GM19328 (cell line): ENCODE measurements around the gene MB.
"Not testable (repeated sequence)": the region's sequence is repeated elsewhere in the genome, so short reads cannot be mapped to it uniquely, and the experiment has no call there.

Experiments
- ATAC-seq: cut with Tn5 transposase; IDR thresholded peaks from one replicate; pipeline ENCODE4 v1.9.1; 2021; ENCODE audit warnings: mild to moderate bottlenecking, moderate library complexity; ENCODE audit not compliant: unreplicated experiment

Gene MB

DNA sequence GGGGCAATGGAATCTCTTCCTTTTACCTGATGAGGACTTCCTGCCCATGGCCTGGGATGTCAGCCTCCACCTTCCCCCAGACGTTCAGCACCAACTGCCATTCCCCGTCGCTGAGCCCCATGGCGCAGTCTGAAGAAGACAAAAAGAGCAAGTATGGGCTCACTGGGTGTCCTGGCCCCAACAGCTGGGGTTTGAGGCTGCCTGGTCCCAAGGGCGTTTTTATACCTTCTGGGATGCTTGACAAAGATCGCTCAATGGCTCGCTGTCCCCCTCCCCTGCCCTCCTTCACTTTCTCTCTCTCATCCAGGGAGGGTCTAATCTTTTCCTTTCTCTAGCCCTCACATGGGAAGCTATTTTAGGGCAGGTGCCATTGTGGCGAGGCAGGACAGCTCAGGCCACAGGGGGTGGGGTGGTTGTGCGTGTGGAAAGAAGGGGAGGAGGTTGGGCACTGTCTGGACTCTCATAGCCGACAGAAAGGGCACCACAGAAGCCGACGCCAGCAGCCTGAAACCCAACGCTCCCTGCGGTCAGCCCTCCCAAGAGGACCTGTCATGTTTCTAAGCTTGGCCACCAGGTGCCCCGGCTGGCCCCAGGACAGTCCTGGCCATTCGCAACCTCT is at the start of gene MB:
Gene MB, minus strand, starts transcription at position 193 of the 619 bp plus-strand sequence. Its CDS starts 72 bp downstream, at position 121.
- no peak for ATAC-seq

DNA sequence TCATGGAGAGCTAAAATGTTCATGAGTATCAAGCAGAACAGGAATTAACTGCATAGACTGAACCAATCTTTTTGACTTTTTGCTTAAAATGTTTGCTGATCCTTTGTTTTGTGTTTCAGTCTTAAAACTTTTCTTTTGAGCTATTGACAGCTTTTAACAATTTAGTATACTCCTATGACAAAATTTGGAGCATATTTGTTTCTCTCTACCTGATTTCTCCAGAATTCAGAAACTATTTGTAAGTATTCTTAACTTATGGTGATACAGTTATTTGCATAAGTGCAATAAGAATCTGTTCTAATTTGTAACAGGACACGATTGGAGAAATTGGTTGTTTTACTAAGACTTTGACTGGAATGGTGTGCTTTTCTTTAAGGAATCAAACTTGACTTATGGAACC is 49.6 kb upstream of the MB start:
- not testable (repeated sequence) for ATAC-seq

DNA sequence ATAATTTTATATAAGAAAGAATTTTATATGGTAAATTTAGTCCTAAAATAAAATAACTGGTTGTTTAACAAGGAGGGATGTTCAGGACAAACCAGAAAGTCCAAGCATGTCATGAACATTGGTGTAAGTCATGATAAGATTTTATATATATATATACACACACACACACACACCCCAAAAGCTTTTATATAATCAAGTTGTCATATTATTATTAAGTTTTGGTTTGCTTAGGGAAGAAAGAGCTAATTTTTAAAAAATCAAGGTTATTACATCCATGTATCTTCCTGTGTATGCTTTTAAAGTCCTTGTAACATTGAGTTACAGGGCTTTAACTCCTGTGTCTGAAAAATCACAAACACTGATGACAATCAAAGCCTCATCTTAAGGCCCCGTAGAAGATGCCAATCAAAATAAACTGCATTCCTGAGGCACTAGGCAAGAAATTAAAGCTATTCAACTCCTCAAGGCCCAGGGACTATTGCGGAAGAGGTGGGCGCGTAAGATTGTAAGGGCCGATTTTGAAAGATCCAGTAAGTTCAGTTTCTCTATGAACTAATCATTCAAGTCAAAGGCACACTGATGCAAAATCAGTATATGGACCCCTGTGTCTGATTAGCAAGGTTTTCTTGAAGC is 47.9 kb upstream of the MB start:
- no peak for ATAC-seq

DNA sequence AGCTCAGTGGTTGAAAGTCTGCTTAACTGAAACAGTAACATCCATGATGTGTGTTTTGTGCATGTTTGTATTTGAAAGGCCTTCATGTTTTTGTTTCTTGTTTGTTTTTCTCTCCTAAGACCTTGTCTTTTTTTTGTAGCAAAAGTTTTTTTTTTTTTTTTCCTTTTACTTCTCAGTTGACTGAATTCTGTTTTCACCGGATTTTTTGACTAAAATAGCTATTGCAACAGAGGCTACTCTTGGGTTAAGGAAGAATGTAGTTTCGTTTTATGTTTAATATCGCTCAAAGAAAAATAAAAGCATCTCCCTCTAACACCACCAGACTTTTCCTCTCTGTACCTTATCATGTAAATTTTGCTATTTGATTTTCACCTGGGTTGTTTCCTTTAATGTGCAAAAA is 46.2 kb upstream of the MB start:
- ATAC-seq, result no peak

DNA sequence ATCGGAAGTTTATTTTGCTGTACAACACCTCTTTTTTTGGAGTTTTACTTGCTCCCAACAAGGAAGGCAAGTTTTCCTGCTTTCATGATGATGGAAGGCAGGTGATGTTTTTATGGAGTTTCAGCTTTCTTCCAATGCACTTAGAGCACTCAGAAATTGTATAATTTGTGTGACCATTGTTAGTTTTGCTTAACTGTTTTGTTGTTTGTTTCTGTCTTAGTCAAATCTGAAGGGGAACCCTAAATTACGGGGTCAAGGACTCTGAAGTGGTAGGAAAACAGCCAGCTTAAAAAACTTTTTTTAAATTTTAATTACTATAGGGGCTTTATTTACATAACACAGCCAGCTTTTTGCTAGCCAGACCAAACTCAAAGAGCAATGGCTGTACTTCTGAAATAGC is 45.8 kb upstream of the MB start:
- ATAC-seq, result no peak

DNA sequence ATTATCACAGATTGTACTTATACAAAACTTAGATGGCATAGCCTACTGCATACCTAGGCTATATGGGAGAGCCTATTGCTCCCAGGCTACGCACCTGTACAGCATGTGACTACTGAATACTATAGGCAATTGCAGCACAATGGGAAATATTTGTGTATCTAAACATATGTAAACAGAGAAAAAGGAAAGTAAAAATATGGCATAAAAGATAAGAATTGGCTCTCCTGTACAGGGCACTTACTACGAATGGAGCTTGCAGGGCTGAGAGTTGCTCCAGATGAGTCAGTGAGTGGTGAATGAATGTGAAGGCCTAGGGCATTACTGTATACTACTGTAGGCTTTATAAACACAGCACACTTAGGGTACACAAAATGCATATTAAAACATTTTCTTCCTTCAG is 44.3 kb upstream of the MB start:
- no peak for ATAC-seq

DNA sequence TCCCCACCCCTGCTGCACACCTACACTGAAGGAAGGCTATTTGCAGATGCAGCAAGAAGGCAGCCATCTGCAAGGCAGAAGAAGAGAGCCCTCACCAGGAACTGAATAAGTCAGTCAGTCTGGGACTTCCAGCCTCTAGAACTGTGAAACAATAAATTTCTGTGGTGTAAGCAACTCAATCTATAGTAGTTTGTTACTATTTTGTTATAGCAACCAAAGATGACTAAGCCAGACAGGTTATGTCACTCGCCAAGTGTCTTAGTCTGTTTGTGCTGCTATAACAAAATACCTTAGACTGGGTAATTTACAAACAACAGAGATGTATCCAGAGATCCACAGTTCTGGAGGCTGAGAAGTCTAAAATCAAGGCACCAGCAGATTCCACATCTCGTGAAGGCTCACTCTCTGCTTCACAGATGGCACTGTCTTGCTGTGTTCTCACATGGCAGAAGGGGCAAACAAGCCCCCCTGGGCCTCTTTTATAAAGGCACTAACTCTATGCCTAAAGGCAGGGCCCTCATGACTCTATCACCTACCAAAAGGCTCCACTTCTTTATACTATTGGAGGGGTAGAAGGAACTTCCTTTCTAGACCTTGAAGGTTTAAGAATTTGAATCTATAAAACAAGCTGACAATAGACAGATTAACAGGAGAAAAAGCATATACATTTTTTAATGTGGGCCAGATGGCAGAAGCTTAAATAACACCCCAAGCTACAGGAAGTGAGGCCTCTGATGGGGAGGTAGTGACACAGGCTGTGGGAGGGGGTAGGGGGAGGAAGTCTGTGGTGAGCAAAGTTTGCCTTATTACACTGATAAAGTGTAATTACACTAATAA is 43.4 kb upstream of the MB start:
- ATAC-seq, result no peak

DNA sequence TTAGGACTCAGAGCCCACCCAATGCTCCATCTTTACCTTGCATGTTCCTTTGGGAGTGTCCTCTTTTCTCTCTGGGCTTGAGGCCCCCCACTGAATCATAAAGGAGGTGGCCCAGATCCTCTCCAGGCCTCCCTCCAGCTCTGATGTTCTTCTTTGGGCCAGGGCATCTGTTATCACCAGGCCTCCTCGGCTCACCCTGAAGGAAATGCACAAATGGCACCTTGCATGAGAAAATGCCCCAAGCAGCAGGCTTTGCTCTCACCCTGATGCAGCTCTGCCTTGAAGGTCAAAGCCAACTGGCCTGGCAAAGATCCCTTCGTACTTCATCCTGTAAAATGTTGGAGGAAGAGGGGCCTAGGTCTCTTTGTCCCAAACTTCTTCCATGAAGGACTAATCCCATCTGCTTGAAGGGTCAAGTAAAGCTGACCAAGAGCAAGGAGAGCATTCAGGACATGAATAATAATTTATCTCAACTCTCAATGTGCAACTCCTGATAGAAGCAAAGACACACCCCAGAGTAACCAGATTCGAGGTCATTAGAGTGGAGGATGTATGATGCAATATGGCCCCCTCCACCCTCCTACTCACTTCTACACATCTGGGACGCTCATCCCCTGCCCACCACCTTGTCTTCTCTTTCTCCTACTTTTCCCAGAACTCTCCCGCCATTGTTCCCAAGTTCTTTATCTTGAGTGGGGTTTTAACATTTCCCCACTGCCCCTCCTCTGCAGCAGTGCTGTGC is 40.6 kb upstream of the MB start:
- no peak for ATAC-seq

DNA sequence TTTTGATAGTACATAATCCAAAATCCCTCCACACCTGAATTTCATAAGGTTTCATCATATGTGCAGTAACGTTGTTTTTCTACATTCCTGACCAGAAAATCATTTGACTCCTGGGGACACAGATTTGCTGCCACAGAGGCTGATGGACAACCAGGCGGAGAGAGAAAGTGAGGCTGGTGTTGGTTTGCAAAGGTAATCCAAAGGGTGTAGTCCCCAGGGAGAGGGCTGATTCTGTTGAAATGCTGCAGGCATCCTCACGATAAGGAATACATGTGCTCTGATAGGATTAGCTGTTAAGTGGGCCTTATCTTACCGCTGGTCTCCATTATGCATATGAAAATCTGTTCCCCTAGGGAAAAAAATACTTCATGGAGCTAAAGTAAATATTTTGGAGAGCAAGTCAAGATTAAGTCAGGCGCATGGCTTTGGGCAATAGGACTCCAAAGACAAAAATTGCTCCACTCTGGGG is 39.2 kb upstream of the MB start:
- ATAC-seq, result no peak

DNA sequence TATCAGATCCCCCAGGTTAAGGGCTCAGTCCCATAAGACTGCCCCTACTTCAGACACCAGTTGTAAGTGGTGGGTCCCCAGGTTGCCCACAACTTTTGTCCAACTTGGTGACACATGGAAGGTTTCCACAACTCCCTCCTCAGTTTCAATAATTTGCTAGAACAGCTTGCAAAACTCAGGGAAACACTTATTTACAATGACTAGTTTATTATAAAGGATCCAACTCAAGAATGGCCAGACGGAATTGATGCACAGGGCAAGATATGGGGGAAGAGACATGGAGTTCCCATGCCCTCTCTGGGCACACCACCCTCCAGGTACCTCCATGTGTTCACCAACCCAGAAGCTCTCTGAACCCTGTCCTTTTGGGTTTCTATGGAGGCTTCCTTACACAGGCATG is 36.7 kb upstream of the MB start:
- no peak for ATAC-seq

DNA sequence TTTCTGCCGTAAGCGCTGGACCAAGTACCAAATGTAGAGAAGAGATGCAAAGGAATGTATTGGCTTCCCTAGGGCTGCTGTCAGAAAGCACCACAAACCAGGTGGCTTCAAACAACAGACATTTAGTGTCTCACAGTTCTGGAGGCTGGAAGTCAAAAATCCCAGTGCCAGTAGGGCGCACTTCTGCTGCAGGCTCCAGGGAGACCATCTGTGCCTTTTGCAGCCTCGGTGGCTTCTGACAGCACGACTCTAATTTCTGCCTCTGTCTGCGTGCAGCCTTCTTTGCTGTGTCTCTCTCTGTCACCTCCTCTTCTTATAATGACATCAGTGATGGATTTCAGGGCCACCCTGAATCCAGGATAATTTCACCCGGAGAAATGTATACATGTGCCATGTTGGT is 34.0 kb upstream of the MB start:
- ATAC-seq, result no peak

DNA sequence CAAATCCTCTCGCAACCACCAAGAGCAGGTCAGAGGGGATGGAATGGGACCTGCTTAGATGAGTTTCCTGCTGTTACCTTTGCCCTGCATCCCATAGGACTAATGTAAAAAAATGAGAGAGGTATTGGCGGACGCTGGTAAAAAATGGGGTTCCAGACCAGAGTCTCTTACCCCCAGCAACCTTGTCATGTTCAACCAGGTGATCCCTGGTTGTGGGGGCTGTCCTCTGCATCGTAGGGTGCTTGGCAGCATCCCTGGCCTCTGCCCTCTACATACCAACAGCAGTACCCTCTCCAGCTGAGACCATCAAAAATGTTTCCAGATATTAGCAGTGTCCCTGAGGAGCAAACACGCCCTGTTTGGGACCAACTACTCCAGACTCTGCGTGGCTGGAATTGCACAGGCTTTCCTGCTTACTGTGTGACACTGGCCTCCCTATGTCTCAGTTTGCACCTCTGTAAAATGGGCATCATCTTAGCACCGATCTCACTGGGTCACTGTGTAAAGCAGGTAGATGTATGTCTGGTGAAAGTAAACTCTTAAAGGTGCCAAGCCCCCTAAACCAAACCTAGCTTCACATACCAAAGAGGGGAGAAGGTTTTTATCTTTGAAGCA is 32.6 kb upstream of the MB start:
- ATAC-seq, result no peak

DNA sequence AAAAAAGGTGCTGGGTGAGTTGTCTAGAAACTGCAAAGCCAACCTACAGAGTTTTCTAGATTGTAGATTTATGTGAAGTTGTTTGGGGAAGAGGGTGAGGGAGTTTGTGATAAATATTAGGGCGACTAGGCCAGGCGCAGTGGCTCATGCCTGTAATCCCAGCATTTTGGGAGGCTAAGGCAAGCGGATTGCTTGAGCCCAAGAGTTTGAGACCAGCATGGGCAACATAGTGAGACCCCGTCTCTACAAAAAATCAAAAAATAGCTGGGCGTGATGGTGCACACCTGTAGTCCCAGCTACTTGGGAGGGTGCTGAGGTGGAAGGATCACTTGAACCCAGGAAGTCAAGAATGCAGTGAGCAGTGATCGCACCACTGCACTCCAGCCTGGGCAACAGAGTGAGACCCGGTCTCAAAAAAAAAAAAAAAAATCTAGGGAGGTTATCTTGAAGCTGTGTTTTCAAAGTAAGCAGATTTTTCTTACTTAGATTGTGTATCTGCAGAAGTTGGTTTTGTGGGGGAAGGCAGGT is 32.0 kb upstream of the MB start:
- ATAC-seq, result no peak

DNA sequence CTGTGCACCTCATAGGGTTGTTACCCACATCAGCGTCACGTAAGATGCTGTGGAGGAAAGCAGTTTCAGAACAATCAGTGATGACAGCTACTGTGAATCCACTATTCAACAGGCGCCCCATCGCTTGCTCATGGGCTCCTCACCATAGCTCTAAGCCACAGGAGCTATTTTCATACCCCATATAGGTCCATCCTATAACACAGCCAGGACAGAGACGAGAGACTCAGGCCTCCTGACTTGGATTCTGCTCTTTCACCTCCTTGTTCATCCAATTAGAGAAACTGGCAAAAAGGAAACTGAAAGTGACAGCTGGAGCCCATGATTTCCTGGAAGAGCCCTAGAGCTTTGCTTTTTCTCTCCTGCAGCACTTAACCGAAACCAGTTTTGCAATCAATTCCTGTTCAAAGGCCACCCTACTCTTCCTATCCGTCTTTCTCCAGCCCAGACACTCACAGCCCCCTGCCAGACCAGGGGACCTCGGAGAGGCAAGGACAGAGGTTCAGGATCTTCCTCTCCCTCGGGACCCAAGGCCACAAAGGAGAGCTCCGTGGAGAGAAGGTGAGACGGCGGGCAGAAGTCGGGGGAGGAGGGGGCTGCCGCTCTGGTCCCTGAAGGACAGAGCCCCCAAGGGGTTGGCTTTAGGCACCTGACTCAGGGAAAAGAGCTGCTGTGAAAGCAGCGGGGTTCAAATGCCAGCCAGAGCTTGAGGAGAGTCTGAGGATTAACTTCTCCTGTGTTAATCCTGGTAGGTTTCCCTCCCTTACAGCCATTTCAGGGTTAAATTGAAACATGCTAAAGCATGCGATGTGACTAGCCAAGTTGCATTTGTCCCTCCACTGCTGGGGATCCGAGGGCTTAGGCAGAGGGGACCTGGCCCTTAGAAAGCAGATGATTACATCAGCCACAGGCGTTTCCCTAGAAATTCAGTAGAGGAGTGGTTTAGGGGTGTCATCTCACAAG is 31.2 kb upstream of the MB start, which contains the start of gene APOL6:
Gene APOL6, plus strand, starts transcription at position 381 of the 960 bp plus-strand sequence. CDS start 7,980 bp downstream, outside the sequence.
- ATAC-seq, result no peak

DNA sequence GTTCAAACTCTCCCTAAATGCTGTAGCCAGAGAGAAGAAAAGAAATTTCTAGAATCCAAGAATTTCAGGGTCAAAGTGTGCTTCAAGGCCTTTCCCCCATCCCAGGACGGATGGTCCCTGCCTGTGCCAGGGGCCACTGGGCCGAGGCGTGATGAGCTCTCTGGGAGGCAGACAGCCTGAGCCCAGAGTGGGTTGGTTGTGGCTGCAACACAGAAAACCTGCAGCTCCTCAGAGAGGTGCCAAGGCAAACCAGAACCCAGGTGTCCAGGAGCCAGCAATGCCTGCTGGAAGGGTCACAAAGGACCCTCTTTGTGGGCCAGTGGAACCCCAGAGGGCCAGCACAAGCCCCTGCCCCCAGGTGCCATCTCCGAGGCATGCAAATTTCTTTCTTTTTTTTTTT is 28.5 kb upstream of the MB start:
- no peak for ATAC-seq

DNA sequence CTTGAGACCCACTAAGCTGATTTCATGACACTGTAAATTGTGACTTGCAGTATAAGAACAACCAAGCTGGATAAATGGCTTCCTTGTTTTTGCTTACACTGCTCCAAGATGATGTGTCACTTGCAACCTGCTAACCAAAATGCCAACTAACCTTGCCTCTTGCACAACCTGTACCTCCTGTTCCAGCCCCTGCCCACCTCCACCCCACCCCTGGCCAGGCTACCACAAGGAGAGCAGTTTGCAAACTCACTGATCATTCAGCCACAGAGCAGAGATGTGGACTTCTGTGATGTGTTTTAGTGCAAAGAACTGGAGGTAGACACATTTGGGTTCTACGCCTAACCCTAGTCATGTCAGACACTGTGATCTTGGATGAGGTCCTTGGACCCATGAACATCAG is 26.9 kb upstream of the MB start:
- ATAC-seq, result no peak

DNA sequence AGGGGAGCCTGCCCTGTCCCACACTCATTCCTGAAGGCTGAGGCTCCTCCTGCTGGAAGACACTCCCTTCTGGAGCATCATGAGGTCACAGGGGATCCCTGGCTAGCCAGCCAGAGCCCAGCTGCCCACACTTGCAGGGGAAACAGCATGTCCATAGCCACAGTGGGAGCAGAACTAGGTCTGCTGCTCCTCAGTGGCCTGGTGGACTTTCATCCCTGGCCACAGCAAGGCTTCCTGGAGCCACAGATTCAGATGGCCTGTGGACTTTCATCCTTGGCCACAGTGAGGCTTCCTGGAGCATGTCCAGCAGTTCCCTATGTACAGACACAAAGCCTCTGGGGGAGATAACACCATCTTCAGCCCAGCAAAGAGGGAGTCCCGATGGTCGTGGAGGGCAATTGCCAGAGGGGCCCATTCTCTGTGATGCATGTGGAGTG is 25.2 kb upstream of the MB start:
- no peak for ATAC-seq

DNA sequence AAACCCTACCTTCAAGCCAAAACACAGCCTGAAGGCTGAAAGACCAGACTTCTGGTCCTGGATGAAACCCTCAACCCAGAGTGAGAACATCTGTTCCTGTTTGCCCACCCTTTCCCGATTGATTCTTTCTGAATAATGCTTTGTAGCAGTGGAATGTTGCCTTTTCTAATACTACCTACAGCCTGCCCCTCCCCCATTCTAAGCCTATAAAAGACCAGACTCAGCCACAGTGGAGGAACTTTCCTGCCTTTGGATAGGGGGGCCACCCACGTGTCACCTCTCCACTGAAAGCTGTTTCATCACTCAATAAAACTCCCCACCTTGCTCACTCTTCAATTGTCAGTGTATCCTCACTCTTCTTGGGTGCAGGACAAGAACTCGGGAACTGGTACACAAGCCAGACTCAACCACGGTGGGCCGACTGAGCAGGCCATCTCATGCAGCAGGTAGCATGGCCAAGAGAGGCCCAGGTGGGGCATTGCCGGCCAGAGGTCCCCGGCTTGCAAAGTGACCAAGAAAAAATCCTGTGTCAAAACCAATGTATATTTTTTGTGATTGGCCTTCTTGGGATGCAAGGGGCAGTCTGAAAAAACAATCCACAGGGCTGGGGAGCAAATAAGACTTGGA is 24.5 kb upstream of the MB start:
- ATAC-seq, result no peak

DNA sequence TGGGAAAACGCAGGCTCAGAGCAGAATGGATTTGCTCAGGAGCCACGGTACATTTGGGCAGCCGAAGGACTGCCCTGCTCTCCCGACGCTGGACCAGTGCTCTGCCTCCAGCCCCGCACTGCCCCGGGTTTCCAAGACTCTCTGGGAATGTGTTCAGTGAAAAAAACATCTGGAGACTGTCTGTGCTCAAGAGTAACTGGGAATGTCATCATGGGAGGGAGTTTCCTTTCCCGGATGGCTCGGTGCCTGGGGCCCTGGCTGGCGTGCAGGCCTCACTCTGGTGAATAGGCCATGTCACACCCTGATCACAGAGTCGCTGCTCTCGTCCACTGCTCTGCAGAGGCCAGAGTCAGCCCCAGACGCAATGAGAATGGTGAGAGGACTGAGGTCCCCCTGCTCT is 21.3 kb upstream of the MB start:
- no peak for ATAC-seq
